Activated T-cell treated with anti-CD3 and anti-CD28 coated beads, Interleukin-2, amount 50 U/mL, for 4 hours (primary cell): Measurements from ENCODE around the gene TMEM132A. TPM values are rescaled to one million over a fixed set of nuclear protein-coding genes. Genes with fewer than 3 reads are reported as not detected.

ENCODE experiments used
- ATAC-seq, 2 donors: fragments of 200-7000 bp; cut with Tn5 transposase; one replicate each; pipeline ENCODE4 v1.10.0; 2021
- DNase-seq: peaks from one replicate; pipeline ENCODE4 v3.0.0-alpha.2; 2020
- H3K27me3 Mint-ChIP-seq: one replicate; pipeline ENCODE4 v1.8.0; 2021; ENCODE audit warnings: low read depth, mixed read lengths
- H3K36me3 Mint-ChIP-seq: one replicate; pipeline ENCODE4 v1.8.0; 2022; ENCODE audit warnings: mixed read lengths; ENCODE audit not compliant: insufficient read depth
- H3K4me1 Mint-ChIP-seq: one replicate; pipeline ENCODE4 v1.8.0; 2021; ENCODE audit warnings: low read depth, mixed read lengths
- H3K4me3 Mint-ChIP-seq: one replicate; pipeline ENCODE4 v1.8.0; 2021; ENCODE audit warnings: mild to moderate bottlenecking, moderate library complexity, mixed read lengths
- H3K9me3 Mint-ChIP-seq: one replicate; pipeline ENCODE4 v1.8.0; 2021; ENCODE audit warnings: mixed read lengths
- total RNA-seq, 3 donors: library from RNA; stranded (reverse); gene quantifications; one replicate each; pipeline ENCODE4 v1.2.1, GENCODE V29; 2021

TMEM132A gene
- total RNA-seq, 3 donors from 2014 or later, result 0.84 to 1.4 (median 1.4) TPM

DNA sequence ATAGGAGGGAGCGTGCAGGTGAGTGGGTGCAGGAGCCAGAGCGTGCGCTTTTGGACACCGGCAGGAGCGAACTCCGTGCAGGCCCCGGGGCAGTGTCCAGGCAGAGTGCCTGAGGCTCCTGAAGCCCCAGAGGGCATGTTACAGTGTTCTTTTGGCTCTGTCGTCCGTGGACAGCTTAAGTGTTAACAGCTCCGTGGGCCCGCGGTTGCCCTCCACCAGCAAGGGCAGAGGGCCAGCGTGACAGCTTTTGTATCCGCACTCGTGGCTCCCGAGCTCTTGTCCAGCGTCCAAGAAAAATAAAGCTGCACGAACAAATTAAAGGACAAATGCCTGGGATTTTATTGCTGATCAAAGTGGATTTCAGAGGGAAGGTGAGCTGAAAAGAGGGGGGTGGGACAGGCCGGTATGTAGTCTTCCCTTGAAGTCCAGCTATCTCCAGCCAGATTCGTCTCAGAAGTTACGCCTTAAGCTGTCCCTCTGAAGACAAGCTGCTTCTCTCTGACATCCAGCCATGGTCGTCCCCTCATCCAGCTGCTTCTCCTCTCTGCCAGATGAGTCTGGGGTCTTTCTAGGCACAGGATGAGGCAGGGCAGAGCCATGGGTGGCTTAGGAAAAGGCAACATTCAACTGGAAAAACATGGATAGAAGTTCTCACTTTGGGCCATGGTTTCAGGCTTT lies 11.3 kb upstream of the TMEM132A start:
- no peak for DNase-seq
- Mint-ChIP-seq H3K4me1 (peaks cover 55% of the 10 kb centered on the region), H3K27me3 (no peaks in the 10 kb centered on the region)

DNA sequence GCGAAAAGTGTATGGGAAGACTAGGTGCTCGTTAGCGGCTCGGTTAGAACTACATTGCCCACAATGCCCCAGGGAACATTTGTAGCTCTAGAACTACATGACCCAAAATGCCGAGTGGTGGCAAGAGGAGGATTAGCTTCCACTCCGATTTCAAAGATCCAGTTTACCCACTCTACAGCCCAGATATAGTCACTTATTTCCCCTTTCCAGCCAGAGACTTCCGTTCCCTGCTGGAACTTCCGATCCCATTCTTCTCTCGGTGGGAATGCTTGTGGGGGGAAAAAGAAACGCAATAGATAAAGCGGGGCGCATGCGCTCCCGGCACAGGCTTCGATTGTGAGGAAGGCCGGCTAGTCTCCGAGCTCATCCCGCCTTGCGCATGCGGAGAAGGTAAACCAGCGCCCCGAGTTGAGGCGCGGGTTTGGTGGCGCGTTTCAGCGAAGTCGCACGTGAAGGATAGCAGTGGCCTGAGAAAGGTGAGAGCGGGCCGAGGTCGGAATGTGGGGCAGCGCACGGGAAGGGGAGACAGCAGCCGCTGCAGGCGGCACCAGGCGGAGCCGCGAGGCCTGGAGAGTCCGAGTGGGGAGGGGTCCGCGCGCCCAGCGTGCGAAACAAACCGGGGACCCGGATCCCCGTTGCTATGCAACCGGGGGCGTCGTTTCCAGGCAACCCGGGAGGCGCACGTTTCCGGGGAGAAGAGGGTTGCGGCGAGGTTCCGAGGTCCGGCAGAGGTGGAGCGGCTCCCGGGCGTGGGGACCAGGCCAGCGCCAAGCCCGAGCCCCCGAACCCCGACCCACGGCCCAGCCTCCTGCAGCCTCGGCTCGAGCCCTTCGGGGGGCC lies 10.2 kb upstream of the TMEM132A start, which contains the start of gene TMEM109:
TSS of gene TMEM109 (plus strand) at position 366 of the 840 bp plus-strand sequence. CDS start 5,536 bp downstream, outside the sequence.
- ATAC-seq, result peak; percentile 77 to 80
- Mint-ChIP-seq H3K27me3 (no peaks in the 10 kb centered on the region), H3K9me3 (no peaks in the 10 kb centered on the region), H3K36me3 (peaks cover 5% of the 10 kb centered on the region), H3K4me1 (peaks cover 56% of the 10 kb centered on the region), H3K4me3 (peak within 1 kb of the TSS; percentile 96)
- peak; percentile 78 for DNase-seq

More for the DNA sequence above, 11.3 kb upstream of the TMEM132A start:
- Mint-ChIP-seq H3K9me3 (no peaks in the 10 kb centered on the region), H3K4me3 (peak overlapping the region; percentile 96), H3K36me3 (peaks cover 5% of the 10 kb centered on the region)
- ATAC-seq, result no peak

DNA sequence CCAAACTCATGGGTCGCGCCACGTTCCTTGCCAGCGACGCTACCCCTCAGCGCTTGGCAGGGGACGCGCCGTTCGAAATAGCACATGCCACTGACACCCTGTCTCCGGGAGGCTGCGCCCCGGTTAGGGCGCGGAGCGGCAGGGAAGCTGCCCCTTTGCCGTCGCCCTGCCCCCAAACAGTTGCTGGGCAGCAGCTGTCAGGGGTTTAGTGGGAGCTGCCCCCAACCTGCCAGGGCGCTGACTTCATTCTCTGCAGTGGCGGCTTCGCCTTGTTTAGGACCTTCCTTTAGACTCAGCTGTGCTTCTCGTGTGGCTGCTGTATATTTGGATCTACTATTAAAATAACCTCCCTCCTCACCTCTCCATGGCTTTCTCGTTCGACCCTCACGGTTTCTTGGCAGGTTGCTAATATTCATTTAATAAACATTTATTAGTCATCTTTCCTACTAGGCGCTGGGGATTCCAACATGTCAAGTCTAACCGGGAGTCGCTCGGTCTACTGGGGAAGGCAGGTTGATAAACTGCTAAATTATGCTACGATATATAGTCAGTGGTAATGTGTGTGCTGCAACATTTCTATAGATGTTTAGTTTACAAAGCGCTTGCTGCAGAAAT lies 9.5 kb upstream of the TMEM132A start:
- ATAC-seq, result peak; percentile 21 to 33
- Mint-ChIP-seq H3K9me3 (no peaks in the 10 kb centered on the region), H3K4me3 (peak overlapping the region; percentile 96), H3K36me3 (peaks cover 10% of the 10 kb centered on the region), H3K27me3 (no peaks in the 10 kb centered on the region), H3K4me1 (peaks cover 64% of the 10 kb centered on the region)
- no peak for DNase-seq

DNA sequence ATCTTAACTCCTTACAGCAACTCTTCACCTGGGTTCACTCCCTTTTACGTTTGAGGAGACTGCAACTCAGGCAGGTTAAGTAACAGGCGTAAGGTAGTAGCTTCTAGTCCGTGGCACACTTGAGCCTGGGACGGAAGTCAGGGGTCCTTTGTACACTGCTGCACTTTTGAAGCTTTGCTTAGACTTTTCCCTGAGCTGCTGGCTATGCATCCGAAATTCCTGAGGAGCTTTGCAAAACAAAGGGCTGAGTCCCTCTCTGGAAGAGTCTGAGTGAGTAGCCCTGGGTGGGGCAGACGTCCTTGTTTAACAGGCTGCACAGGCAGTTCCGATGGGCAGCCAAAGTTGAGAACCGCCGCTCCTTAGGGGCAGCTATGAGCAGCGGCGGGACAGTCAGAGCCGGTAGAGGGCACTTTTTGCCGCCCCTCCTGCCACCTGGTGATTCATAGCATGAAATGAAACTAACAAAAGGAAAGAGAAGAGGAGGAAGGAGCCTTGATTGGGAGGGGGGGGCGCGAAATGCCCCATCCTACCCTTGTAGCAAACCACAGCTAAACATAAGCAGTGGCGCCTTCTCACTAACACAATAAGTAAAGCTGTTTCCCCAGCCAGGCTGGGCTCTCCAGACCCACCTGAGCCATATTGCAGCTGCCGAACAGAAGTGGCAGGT lies 8.9 kb upstream of the TMEM132A start:
- H3K9me3 Mint-ChIP-seq, result no peaks in the 10 kb centered on the region
- H3K27me3 Mint-ChIP-seq, result peaks cover under 1% of the 10 kb centered on the region
- peaks cover 16% of the 10 kb centered on the region for H3K36me3 Mint-ChIP-seq
- peak overlapping the region; percentile 96 for H3K4me3 Mint-ChIP-seq
- DNase-seq (peak; percentile 67), ATAC-seq (peak; percentile 46 to 52)
- peaks cover 64% of the 10 kb centered on the region for H3K4me1 Mint-ChIP-seq

DNA sequence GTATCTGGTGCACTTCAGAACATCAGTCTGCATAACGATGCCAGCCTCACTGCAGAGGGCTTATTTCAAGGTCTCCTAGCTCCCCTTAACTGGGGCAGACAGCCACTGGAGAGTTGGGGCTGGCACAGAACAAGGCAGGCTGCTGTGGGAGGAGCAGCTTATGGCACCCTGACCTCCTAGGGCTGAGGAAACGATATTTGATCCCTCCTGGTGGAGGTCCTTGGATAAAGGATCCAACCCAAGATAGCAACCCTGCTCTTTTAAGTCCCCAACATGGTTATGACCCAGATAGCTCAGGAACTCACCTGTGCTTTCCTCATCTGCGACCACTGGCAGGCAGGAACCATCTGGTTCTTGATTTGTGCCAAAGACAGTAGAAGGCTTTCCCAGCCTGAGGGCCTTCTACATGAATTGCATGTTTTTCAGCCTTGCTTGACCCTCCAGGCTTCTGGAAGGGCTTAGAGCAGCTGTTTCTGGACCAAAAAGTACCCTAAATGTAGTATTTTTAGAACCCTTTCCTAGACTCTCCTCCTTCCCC lies 7.5 kb upstream of the TMEM132A start:
- Mint-ChIP-seq H3K4me3 (peak overlapping the region; percentile 40), H3K36me3 (peaks cover 28% of the 10 kb centered on the region), H3K27me3 (peaks cover 2% of the 10 kb centered on the region), H3K9me3 (no peaks in the 10 kb centered on the region), H3K4me1 (peaks cover 53% of the 10 kb centered on the region)
- ATAC-seq, result no peak
- no peak for DNase-seq

DNA sequence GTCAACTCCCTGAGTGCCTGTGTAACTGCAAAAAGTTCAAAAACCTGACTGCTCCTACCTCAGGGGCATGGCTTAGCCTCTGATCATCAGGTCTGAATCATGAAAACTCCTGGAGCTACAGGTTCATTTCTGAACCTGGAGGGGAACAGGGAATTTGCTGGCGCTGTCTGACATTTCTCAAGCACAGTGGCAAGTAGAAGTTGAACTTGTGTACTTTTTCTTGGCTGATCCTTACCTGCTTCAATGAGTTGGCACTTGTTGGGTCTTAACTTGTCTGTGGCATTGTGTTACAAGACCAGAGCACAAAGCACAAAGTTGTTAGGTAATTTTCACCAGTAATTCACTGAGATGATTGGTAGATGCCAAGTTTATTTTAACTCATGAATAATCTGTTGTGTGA lies 7.0 kb upstream of the TMEM132A start:
- Mint-ChIP-seq H3K4me1 (peaks cover 47% of the 10 kb centered on the region), H3K36me3 (peaks cover 32% of the 10 kb centered on the region)

DNA sequence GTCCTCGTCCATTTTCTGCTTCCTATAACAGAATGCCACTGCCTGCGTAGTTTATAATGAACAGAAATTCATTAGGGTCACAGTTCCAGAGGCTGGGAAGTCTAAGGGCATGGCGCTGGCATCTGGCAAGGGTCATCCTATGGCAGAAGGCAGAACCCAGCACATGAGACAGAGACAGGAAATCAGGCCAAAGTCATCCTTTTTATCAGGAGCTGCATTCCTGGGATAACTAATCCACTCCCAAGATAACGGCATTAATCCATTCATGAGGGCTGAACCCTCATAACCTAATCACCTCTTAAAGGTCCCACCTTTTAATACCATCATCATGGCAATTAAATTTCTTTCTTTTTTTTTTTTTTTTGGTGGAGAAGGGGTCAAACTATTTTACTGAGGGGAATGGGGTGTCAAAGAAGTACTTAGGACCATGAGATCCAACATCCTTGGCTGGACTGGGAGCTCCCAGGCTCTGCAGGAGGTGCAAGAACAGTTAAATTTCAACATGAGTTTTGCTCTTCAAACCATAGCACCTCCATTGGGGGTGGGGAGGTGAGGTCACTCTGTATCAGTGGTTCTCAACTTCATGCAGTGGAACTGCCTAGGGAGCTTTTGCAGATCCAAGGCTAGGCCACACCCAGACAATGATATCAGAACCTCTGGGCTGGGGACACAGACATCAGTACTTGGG lies 5.9 kb upstream of the TMEM132A start:
- Mint-ChIP-seq H3K36me3 (peaks cover 42% of the 10 kb centered on the region), H3K4me3 (no peak overlapping the region), H3K27me3 (peaks cover 10% of the 10 kb centered on the region), H3K9me3 (no peaks in the 10 kb centered on the region), H3K4me1 (peaks cover 38% of the 10 kb centered on the region)
- DNase-seq (no peak), ATAC-seq (no peak)

More for the DNA sequence above, 7.0 kb upstream of the TMEM132A start:
- Mint-ChIP-seq H3K27me3 (peaks cover 4% of the 10 kb centered on the region), H3K4me3 (peak overlapping the region; percentile 40), H3K9me3 (no peaks in the 10 kb centered on the region)
- DNase-seq (no peak), ATAC-seq (no peak)

DNA sequence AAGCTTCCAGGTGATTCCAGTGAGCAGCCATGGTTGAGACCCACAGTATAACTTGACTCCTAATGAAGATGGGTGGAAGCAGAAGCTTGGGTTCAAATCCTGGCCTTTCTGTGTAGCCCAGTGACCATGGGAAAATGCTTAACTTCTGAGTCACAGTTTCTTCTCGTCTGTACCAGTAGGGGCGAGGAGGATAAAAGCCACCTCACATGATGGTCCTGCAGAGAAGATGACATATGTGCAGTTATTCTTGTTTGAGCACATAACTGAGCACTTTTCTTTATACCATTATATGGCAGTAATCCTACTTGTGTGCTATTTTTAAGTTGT lies 5.4 kb upstream of the TMEM132A start:
- ATAC-seq (no peak), DNase-seq (no peak)
- peaks cover 33% of the 10 kb centered on the region for H3K4me1 Mint-ChIP-seq
- no peak overlapping the region for H3K4me3 Mint-ChIP-seq
- H3K36me3 Mint-ChIP-seq, result peaks cover 42% of the 10 kb centered on the region
- H3K9me3 Mint-ChIP-seq, result no peaks in the 10 kb centered on the region
- H3K27me3 Mint-ChIP-seq, result peaks cover 11% of the 10 kb centered on the region

DNA sequence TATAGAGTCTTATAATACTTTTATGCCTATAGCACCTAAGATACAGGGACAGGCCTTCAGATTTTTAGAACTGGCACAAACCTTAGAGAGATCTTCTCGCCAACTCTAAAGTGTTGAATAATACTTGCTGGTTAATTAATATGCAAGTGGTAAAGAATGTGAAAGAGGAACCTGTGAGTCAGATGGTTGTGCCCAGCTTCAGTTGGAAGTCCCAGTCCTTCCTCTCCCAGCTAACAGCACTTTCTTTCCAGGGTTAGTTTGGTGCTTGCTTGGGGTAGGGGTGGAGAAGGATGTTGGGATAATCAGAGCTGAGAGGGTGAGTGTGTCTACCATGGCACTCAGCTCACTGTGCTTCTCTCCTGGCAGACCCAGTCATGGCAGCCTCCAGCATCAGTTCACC lies 4.9 kb upstream of the TMEM132A start:
- ATAC-seq, result no peak
- no peak for DNase-seq
- H3K36me3 Mint-ChIP-seq, result peaks cover 42% of the 10 kb centered on the region
- no peaks in the 10 kb centered on the region for H3K9me3 Mint-ChIP-seq
- H3K4me3 Mint-ChIP-seq, result no peak overlapping the region
- H3K27me3 Mint-ChIP-seq, result peaks cover 13% of the 10 kb centered on the region
- peaks cover 35% of the 10 kb centered on the region for H3K4me1 Mint-ChIP-seq

DNA sequence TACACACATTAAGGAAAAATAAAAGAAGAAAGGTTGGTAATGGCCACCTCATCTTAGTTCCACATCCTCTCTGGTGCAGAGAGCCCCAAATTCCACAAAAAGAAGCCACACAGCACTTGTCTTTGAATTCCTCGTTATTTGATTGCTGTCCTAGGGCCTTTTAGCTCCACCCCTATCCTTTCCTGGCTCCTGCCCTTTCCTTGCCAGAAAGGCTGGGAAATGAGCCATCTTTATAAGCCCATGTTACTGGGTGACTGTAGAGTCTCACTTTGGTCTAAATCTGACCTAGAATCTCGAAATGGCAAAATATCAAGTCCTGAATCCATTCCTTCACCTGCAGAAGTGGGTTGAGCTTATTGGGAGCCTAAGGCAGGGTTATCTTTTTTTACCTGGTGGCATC lies 4.3 kb upstream of the TMEM132A start:
- ATAC-seq (no peak), DNase-seq (no peak)
- H3K27me3 Mint-ChIP-seq, result peaks cover 13% of the 10 kb centered on the region
- H3K4me3 Mint-ChIP-seq, result no peak overlapping the region
- peaks cover 42% of the 10 kb centered on the region for H3K36me3 Mint-ChIP-seq
- H3K9me3 Mint-ChIP-seq, result no peaks in the 10 kb centered on the region
- peaks cover 35% of the 10 kb centered on the region for H3K4me1 Mint-ChIP-seq

DNA sequence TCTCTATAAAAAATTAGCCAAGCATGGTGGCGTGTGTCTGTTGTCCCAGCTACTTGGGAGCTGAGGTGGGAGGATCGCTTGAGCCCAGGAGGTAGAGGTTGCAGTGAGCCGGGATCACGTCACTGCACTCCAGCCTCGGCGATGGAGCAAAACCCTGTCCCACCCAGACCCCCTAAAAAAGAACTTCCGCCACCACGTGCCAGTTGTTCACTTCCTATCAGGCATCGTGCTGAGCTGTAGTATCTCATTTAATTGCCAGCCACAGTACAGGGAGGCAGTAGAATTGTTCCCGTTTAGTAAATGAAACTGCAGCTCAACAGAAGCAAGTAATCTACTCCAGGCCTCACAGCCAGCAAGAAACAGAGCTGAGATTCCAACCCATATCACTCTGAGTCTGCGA lies 3.0 kb upstream of the TMEM132A start:
- Mint-ChIP-seq H3K27me3 (peaks cover 18% of the 10 kb centered on the region), H3K36me3 (peaks cover 42% of the 10 kb centered on the region), H3K4me1 (peaks cover 30% of the 10 kb centered on the region), H3K9me3 (no peaks in the 10 kb centered on the region), H3K4me3 (no peak overlapping the region)
- ATAC-seq, result no peak
- no peak for DNase-seq

DNA sequence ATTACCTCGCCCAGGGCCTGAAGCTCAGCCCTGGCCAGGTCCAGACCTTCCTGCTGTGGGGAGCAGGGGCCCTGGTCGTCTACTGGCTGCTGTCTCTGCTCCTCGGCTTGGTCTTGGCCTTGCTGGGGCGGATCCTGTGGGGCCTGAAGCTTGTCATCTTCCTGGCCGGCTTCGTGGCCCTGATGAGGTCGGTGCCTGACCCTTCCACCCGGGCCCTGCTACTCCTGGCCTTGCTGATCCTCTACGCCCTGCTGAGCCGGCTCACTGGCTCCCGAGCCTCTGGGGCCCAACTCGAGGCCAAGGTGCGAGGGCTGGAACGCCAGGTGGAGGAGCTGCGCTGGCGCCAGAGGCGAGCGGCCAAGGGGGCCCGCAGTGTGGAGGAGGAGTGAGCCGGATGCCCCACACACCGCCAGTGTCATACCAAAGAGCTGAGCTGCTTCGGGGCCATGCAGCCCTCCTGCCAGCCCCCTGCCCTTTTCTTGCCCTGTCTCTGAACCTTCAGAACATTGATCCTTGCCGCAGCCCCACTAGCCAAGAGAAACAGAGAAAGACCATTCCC lies 2.4 kb upstream of the TMEM132A start:
- DNase-seq, result no peak
- H3K27me3 Mint-ChIP-seq, result peaks cover 18% of the 10 kb centered on the region
- H3K9me3 Mint-ChIP-seq, result no peaks in the 10 kb centered on the region
- no peak for ATAC-seq
- peaks cover 25% of the 10 kb centered on the region for H3K4me1 Mint-ChIP-seq
- H3K36me3 Mint-ChIP-seq, result peaks cover 42% of the 10 kb centered on the region
- no peak overlapping the region for H3K4me3 Mint-ChIP-seq

DNA sequence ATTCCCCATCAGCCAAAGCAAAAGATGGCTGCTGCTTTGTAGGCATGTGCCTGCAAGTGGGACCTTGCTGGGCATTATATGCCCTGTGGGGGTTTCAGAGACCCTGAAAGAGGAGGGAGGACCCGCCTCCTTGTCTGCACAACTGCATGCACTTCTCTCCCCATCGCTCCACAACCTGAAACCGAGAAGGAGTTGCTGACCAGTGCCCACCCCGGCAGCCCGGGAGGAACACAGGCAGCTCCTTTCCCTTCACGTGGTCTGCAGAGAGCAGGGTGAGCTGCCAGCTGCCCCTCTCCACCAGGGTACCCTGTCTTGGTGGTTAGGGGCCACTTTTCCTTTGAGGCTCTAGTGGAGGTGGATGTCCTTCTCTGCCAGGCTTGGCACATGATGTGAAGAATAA lies 1.4 kb upstream of the TMEM132A start:
- Mint-ChIP-seq H3K9me3 (no peaks in the 10 kb centered on the region), H3K4me1 (peaks cover 19% of the 10 kb centered on the region), H3K36me3 (peaks cover 37% of the 10 kb centered on the region), H3K4me3 (no peak overlapping the region), H3K27me3 (peaks cover 18% of the 10 kb centered on the region)
- DNase-seq, result no peak
- ATAC-seq, result no peak
